Activated gamma-delta T cell treated with anti-CD3 and anti-CD28 coated beads, Interleukin-2, amount 50 U/mL, for 16 hours (primary cell): ENCODE data around the gene YTHDF1.
"Not testable (repeated sequence)": the region's sequence is repeated elsewhere in the genome, so short reads cannot be mapped to it uniquely, and the experiment has no call there.

Experiments used
- DNase-seq: peaks from one replicate; pipeline ENCODE4 v3.0.0-alpha.2; 2020; ENCODE audit warnings: low read depth

The YTHDF1 gene

DNA sequence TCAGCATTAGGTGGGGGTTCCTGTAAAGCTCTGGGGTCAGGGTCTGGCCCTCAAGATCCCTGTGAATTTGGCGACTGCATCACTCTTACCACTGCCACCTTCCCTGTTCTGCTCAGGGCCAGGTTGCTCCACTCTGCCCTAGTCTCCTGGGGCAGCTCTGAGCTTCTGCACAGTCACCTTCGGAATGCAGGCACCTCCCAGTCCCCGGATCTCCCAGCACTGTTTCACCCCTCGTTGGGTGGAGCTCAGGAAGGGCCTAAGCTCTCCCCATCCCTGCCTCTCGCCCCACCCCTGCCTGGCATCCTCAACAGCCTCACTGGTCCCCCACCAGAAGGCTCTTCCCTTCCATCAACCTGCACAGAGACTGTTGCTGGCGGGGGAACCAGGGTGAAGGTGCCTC lies 46.2 kb downstream of the YTHDF1 start:
- no peak for DNase-seq

DNA sequence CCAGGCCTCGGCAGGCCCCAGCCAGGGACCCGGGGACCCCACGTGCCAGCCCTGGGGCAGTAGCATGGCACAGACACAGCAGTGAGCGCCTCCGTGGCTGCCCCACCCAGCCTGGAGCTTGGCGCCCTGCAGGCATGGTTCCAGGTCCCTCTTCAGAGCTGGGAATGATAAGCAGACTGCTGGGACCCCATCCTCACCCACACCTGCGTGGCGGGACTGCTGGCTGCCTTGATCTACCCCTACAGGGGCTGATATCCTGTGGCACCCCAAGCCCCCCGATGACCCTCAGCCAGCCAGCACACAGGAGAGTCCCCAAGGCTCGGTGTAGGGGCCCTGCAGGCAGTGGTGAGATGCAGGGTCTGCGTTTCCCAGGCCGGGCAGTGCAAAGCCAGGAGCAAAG lies 47.1 kb downstream of the YTHDF1 start:
- no peak for DNase-seq

DNA sequence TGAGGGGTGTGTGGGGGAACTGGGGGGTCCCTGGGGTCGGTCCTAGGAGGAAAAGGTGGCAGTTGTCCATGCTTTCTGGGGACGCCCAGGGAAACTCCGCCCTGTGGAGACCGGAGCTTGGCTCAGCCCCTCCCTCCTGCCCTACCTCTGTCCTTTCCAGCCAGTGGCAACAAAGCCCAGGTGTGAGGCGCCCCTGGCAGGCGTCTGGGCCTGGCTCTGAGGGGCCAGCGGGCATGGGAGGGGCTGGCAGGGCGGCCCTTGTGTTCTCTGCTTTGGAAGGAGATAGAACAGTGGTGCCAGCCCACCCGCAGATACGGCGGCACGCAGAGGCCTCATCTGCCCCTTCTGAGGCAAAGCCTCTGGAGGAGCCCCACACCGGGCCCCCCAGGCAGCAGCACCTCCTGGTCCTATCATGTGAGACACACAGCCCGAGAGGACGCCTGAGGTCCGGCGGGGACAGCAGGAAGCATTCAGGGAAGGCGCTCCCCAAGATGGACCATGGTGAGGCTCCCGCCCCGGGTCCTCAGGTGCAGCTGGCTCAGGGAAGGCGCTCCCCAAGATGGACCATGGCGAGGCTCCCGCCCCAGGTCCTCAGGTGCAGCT lies 47.9 kb downstream of the YTHDF1 start:
- DNase-seq = no peak

DNA sequence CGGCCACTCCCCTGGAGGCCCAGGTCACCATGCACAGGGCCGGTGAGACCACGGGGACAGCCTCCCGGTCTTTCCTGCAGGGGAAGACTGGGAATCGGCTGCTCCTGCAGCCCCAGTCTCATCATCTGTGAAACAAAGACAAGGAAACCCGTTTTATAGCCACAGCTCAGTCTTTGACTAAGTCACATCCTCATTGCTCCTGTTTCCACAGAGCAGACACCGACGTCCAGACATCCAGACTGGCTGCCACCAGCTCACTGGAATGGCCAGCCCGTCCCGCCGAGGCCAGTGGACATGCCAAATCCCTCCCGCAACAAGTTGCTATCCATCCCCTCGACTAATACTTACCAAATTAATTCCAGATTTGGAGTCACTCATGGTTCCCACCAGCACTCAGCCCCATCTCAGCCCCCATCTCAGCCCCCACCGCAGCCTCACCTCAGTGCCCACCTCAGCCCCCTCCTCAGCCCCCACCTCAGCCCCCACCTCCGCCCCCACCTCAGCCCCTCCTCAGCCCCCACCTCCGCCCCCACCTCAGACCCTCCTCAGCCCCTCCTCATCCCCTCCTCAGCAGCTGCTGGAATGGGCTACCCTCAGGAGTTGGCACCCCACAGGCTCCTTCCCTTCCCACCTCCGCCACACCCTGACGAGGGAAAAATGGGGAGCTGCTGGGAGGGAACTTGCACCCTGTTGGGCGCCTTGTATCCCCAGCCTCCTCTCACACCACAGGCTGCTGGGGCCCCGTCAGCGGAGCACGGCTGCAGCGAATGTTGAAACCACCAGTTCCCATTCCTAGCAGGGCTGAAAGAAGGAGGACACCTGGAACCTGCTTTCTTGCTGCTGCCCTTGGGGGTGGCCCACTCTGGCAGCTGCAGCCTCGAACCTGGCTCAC lies 48.7 kb downstream of the YTHDF1 start:
- DNase-seq = no peak

DNA sequence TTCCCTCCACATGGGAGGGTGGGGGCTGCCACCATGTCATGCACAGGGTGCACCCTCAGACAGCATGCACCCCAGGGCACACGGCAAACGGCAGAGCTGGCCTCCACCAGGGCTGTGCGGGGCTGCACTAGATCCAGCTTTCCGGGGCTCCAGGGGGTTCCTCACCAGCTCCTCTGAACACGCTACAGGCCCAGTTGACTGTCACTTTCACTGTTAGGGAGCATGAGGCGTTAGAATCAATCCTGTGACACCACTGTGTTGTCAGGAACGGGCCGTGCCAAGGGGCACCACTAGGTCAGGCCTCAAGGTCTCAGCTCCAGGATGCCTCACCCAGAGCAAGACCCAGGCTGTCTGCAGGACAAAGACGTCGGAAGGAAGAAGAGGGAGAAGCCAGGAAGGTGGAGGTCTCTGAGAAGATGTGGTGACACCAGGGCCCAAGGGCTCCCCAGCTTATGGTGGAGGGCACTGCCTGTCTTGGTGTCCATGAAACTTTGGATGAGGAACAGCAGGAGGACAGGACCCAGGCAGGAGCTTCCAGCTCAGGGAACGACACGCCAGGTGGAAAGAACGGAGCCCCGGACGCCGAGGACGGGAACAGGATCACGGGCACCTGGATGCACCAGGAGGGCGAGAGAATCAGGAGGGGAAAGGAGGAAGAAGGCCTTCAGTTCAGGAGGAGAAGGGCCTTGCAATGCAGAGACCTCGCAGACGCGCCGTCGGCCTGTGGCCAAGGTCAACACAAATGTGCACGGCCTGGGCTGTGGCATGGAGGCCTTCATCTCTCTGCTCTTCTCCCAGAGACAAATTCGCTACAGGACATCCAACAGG lies 49.5 kb downstream of the YTHDF1 start:
- DNase-seq = no peak

DNA sequence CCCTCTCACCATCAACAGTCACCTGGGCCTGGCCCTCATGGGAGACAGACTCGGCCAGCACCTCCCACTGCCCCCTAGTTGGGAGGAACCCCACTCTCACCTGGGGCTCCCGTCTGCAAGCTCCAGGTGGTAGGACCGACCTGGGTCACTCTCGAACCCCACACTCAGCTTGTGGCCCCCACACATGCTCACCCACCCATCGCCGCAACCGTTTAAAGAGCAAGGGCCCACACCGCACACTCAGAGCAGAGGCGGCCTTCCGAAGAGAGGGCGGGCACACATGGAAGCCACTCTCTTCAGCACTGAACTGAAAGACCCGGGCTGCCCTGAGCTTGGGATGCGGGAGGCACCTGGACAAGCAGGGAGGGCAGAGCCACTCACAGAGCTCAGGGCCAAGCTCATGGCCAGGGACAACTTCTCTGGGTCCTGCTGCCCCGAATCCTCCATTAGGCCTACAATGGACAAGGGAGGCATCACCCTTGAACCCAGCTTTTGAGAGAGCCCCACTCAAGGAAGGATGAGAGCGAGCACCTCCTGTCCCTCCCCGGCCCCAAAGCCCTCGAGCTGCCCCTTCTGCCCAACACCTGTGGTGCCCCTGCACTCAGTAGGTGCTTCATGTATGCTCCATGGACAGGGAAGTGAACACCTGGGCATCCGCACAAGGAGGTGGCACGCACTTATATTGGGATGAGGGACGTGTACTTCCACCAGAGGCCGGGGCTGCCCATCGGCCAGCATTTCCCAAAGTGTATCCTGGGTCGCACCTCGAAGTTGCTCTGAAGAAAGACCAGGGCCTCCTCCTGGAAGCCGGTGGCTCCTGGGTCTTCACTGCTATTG lies 50.4 kb downstream of the YTHDF1 start:
- DNase-seq = no peak

DNA sequence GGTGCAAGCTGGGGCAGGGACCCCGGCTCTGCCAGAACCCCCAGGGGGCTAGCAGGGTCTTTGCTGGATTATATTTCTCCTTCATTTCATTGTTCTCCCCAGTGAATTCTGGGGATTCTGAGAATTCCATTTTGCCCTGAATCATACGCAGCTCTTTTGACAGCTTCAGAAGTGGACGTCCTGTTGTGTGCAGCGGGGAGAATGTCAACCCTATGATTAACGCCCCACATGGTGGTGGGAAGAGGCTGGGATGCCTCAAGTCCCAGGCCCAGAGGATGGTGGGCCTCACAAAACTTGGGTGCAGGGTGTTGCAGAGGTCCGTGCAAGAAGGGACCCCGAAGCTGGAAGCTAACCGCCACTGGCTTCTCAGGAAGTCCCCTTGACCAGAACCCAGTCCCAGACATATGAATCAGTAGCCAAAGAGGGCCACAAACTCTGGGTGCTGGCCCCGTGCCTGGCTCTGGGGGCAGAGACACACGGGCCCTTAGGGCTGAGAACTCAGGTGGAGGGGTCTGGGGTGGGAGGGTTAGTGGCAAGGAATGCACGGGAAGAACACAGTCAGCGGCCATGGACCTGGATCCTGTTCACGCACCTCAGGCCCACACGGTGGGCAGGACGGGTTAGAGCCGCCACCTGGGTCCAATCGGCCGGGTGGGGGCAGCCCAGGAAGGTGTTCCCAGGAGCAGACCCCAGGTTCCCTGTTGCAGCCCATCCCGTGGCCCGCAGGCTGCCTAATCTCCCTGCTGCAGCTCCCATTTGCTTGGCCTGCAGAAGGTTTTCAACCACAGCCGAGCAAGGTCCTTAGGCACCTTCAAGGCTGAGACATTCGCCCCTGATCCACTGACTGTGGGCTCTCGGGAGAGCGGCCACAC lies 51.2 kb downstream of the YTHDF1 start:
- no peak for DNase-seq

DNA sequence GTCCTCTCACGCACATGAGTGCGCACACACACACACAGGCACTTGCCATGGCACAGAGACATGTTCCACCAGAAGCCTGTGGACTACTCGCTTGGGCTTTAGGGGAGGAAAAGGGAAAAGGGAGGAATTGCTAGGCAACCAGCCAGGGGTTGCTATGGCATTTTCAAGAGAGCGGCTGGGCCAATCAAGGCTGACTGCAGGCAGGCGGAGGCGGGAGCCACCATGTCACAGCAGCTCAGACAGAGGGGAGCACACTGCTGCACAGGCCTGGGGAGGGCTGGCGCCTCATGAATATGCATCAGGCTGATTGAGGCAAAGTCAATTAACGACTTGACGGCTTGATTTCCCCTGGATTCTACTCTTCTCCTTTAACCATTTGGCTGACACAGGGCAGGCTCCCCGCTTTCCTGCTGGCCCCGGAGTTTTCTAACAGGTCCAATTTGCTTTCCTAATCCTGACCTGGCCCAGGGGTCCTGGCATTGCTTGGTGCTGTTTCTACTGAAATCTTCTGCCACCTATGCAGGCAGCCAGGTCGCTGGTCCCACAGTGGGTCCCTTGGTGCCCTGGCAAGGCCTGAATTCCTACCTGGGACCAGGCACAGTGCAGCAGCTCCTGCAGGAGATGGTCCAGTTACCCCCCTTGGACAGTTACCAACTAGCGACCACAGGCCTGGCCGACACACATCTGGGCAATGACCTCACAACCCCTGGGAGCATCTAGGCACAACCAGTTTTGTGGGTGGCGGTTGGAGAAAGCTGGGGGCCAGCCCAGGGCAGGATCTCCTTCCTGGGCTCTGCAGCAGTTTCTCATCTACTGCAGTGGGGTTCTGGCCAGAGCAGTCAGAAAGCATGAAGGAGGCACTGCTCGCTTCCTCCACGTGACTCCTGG lies 52.1 kb downstream of the YTHDF1 start:
- no peak for DNase-seq

DNA sequence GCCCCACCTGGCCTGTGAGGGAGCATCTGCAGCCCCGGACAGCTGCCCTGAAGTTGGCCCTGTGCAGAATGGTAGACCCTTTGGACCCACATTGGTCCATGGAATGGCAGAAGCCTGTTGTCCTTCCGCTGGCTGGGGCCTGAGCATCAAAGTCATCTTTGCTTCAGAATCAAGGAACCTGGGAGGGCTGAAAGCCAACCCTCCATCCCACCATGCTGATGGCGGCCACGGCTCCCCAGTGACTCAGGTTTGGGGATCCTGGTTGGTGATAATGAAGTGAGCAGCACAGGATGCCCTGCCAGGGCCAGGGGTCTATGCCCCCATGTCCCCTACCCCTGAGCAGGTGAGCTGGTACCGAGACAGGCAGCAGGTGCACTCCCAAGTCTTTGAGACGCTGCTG lies 52.8 kb downstream of the YTHDF1 start:
- no peak for DNase-seq

DNA sequence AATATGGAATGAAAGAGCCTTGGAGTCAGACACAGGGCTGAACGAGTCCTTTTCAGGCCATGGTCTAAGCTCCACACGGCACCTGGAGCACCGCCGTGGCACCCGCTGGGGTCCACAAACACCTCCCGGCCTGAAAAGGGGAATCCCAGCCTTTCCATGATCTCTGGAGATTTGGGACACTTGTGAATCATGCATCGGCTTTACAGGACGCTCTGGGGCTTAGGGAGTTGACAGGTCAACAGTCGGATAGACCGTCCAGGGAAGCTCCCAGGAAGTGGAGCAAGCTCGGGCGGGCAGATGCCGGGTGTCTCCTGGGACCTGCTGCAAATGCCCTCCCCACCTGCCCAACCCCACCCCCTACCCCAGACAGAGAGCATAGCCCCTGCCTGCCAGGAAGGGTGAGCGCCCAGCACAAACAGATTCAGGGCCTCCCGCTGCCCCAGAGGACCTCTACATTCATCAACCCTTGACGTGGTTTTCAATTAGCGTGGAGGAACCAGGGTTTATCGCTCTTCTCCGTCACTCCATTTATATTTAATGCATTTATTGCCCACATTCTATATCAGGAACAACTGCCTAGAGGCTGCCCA lies 53.6 kb downstream of the YTHDF1 start:
- no peak for DNase-seq

DNA sequence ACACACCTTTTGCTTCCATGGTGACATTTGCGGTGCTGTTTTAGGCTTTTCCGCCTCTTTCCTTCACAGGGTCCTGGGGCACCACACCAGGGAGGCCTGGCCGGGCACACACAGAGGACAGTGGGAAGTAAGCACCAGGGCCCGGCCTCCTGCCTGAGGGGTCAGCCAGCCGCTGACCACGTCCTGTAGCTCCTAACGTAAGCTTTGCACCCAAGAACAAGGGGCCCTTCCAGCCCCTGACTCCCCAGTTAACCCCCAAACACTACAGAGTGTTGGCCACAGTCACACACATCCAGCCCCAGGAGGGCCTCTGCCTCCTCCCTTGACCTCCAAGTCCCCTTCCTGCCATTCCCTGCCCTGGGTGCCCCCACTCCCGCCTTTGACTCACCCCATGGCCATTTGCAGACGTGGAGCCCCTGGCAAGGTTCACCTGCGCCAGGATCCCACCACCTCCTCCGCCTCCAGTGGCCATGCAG lies 54.7 kb downstream of the YTHDF1 start:
- DNase-seq = no peak

DNA sequence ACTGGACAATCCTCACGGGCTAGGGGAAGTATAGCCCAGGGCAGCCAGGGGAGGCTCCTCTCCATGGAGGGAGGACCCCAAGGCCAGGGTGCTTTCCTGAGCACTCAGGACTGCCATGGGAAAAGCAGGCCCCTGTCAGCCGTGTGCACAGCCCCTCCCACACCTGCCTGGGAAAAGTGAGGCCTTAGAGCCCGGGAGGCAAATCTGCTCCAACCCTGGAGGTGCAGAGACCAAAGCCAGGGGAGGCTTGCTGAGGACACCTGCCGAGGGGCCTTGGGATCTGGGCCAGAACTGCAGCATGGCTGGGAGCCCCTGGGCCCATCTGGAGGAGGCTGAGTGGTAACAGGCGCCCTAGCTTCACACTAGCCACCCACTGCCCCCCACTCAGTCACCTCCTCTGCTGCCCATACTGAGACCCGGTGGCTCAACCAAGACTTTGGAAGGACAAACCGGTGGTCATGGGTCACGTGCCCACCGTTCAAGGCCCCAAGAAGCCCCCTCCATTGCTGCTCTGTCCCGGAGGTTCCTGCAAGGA lies 55.2 kb downstream of the YTHDF1 start:
- no peak for DNase-seq

DNA sequence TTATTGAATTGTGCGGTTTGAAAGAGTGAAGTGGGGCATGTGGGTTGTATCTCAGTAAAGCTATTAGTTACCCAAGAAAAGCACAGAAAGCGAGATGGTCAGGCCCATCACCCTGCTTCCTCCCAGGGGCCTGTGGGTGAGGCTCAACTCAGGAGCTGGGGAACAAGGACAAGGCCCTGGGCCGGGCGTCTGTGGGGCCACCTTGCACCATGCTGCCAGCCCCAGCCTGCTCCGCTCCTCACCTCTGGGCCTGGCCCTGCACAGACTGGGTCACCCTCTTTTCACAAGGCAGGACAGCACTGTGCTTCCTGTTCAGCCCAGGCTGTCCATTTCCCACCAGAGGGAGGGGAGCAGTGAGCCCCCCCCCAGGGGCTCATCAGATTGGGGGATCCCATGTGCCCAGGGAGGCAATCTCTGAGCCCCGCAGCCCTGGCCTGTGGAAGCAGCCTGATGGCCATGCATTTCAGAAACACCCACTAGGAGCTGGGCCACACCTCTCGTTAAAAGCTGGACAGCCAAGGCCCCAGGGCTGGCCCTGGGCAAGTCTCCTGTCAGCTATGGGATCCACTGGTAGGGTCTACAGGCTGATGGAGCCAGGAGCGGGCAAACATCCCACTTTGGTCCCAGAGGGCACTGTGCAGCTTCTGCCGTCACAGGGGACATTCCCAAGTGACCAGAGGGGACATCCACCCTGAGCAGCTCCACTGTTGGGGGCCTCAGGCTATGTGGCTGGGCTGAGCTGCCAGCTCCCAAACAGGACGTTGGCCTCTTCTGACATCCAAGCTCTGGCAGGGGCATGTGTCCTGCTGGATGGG lies 55.9 kb downstream of the YTHDF1 start:
- DNase-seq = no peak

DNA sequence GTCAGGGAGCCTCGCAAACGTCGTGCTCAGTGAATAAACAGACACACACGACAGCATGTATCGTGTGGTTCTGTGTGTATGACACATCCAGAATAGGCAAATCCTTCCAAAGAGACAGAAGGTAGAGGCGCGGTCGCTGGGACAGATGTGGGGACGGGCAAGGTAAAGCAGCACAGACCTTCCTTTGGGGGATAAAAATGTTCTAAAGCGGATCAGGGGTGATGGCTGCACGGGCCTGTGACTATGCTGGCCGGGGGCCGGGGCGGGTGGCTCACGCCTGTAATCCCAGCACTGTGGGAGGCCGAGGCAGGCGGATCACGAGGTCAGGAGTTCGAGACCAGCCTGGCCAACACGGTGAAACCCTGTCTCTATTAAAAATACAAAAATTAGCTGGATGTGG lies 56.7 kb downstream of the YTHDF1 start:
- not testable (repeated sequence) for DNase-seq

DNA sequence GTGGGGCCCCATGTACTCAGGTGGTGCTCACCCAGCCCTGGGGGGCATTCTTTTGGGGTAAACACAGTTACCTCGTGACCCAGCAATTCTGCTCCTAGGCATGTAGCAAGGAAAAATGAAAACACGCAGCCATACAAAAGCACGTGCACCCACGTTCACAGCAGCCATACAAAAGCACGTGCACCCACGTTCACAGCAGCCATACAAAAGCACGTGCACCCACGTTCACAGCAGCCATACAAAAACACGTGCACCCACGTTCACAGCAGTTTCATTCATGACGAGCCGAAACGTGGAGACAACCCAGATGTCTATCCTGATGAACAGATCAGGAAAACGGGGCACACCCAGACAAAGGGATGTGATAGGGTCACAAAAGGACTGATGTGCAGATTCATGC lies 57.1 kb downstream of the YTHDF1 start:
- no peak for DNase-seq

DNA sequence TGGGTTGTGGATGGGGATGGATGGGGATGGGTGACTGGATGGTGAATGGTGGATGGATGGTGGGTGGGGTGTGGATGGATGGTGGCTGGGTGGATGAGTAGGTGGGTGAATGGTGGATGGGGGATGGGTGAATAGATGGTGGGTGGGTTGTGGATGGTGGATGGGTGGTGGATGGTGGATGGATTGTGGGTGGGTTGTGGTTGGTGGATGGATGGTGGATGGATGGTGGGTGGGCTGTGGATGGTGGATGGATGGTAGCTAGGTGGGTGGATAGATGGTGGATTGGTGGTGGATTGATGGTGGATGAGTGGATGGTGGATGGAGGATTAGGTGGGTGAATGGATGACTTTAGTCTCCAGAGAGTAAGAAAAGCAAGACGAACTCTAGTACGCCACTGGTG lies 57.6 kb downstream of the YTHDF1 start:
- no peak for DNase-seq

DNA sequence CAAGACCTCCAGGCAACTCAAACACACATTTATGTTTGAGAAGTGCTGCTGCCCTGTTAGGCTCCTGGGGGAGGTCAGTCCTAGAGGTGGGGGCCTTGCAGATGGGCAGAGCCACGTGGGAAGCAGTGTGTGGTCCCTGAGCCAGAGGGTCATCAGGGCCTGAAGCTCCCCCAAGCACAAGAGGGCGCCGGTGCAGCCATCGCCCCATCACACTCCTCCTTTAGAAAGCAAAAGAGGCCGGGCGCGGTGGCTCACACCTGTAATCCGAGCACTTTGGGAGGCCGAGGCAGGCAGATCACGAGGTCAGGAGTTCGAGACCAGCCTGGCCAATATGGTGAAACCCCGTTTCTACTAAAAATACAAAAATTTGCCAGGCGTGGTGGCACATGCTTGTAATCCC lies 58.5 kb downstream of the YTHDF1 start:
- not testable (repeated sequence) for DNase-seq

DNA sequence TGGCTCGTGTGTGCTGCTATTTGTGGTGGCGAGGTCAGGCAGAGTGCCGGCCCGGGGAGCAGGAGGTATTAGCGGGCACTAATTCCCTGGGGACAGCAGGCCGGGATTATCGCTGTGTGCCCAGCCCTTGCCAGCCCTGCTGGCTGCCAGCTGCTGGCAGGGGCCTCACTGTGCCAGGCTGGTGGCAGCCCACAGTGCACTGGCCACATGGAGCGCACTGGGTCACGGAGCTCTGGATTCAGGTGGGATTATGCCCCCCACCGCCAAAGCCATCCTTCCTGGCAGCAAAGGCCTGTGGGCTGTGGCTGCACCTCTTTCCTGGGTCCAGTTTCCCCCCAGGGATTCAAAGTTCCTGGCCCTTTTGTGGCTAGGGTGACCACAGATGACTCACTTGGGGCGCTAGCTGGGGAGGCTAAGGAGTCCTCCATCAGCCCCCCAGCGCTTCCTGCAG lies 59.7 kb downstream of the YTHDF1 start:
- DNase-seq = no peak
